ENCODE results near the gene C5AR2.

DNA sequence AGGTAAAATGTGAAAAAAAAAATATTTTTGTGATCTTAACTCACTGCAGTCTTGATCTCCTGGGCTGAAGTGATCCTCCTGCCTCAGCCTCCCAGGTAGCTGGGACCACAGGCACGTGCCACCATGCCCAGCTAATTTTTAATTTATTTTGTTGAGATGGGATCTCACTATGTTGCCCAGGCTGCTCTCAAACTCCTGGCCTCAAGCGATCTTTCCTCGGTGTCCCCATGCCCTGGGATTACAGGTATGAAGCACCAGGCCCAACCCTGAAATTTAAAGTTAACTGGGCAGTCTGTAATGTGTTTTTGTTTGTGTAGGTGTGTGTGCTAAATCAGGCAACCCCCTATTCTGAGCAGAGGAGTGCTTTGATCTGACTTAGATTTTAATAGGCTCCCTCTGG is 25.7 kb upstream of the C5AR2 start:
- TF ChIP-seq, protein P1, sequence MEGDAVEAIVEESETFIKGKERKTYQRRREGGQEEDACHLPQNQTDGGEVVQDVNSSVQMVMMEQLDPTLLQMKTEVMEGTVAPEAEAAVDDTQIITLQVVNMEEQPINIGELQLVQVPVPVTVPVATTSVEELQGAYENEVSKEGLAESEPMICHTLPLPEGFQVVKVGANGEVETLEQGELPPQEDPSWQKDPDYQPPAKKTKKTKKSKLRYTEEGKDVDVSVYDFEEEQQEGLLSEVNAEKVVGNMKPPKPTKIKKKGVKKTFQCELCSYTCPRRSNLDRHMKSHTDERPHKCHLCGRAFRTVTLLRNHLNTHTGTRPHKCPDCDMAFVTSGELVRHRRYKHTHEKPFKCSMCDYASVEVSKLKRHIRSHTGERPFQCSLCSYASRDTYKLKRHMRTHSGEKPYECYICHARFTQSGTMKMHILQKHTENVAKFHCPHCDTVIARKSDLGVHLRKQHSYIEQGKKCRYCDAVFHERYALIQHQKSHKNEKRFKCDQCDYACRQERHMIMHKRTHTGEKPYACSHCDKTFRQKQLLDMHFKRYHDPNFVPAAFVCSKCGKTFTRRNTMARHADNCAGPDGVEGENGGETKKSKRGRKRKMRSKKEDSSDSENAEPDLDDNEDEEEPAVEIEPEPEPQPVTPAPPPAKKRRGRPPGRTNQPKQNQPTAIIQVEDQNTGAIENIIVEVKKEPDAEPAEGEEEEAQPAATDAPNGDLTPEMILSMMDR (conservative IDR thresholded peaks at IDR 0.05 in 1 of 2, IDR thresholded peaks at IDR 0.05 in 1 of 2; ENCODE audit: low read depth in 1 of 2, low read length in 2 of 2), result no peak
- TF ChIP-seq EZH2 (IDR thresholded peaks at IDR 0.05; ENCODE audit: low read length, missing control alignments), result no peak

Data from fibroblast of lung (primary cell).